GM12801 (cell line): Measurements from ENCODE around the gene SEPTIN11.

Source experiments
- CTCF ChIP-seq: IDR thresholded peaks from one replicate; pipeline ENCODE4 v1.5.1; 2011; ENCODE audit warnings: control low read depth; ENCODE audit not compliant: insufficient read length; ENCODE audit errors: extremely low read depth

The SEPTIN11 gene

GRCh38 chr4:76991161-76991660 lies 41.7 kb downstream of the SEPTIN11 start:
- no peak for TF ChIP-seq CTCF

- TF ChIP-seq CTCF, result no peak
Measured at GRCh38 chr4:76993787-76994641, 44.5 kb downstream of the SEPTIN11 start.

GRCh38 chr4:76995776-76996175 lies 46.2 kb downstream of the SEPTIN11 start:
- TF ChIP-seq CTCF, result no peak

GRCh38 chr4:76996445-76996844 lies 46.9 kb downstream of the SEPTIN11 start:
- TF ChIP-seq CTCF, result no peak

- no peak for TF ChIP-seq CTCF
Measured at GRCh38 chr4:76997077-76997476, 47.5 kb downstream of the SEPTIN11 start.

- no peak for TF ChIP-seq CTCF
Measured at GRCh38 chr4:76997532-76997931, 48.0 kb downstream of the SEPTIN11 start.

- TF ChIP-seq CTCF, result no peak
Measured at GRCh38 chr4:76998251-76998901, 48.8 kb downstream of the SEPTIN11 start.
